Testis (tissue), 2 donors: ENCODE data around the gene RMND5A.

Experiments used
- CTCF ChIP-seq, 3 experiments: fragments of 450-650 bp in 2 of 3; fragments of 200-600 bp in 1 of 3; sonication (generic) in 1 of 3; IDR thresholded peaks; one replicate each; pipeline ENCODE4 v1.5.1; 2016 to 2019; ENCODE audit warnings: antibody characterized with exemption in 3 of 3, mild to moderate bottlenecking in 2 of 3, moderate library complexity in 1 of 3
- POLR2A ChIP-seq: fragments of 450-650 bp; IDR thresholded peaks from one replicate; pipeline ENCODE4 v1.6.1; 2017; ENCODE audit warnings: antibody characterized with exemption, mild to moderate bottlenecking, moderate library complexity

DNA sequence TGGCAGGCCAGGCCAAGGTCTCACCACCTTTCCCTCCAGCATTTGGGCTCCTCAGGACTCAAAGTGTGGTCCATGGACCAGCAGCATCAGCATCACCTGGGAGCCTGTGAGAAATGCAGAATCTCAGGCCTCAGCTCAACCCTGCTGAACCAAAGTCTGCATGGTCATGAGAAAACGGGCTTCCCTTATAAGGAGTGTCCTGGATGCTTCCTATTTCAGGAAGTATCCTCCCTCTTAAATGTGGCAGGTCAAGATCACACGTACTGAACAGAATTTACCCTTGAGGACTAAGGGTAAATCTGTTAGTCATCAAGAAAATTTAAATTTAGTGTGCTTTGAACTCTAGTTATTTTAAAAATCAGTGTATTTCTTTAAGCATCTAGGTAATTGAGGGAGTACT lies 58.9 kb downstream of the RMND5A start:
- TF ChIP-seq CTCF (IDR thresholded peaks at IDR 0.05) (no peak), POLR2A (no peak)
